Measurements from ENCODE around the gene TSPAN16.

Gene TSPAN16

DNA sequence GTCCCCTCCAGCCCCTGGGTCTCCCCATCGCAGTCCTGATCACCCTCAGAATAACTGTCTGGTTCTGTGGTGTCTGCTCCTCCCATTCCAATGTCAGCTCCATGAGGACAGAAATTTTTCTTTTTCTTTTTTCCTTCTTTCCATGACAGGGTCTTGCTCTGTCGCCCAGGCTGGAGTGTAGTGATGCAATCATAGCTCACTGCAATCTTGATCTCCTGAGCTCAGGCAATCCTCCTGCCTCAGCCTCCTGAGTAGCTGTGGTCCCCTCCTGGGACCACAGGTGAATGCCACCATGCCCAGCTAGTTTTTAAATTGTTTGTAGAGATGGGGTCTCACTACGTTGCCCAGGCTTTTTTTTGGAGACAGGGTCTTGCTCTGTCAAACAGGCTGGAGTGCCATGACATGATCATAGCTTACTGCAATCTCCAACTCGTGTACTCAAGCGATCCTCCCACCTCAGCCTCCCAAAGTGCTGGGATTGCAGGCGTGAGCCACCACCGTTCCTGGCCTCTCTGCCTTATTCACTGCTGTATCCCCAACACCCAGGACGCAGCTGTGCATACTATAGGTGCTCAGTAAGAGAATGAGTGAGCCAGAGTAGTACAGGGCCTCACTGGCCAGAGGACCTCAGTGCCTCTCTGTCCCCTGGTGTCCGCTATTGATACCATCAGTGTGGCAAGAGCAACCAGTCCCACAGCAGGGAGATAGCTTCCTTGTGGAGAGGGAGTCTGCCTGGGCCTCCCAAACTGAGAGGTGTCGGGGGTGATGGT is 28.5 kb upstream of the TSPAN16 start:
- TF ChIP-seq, protein P1, sequence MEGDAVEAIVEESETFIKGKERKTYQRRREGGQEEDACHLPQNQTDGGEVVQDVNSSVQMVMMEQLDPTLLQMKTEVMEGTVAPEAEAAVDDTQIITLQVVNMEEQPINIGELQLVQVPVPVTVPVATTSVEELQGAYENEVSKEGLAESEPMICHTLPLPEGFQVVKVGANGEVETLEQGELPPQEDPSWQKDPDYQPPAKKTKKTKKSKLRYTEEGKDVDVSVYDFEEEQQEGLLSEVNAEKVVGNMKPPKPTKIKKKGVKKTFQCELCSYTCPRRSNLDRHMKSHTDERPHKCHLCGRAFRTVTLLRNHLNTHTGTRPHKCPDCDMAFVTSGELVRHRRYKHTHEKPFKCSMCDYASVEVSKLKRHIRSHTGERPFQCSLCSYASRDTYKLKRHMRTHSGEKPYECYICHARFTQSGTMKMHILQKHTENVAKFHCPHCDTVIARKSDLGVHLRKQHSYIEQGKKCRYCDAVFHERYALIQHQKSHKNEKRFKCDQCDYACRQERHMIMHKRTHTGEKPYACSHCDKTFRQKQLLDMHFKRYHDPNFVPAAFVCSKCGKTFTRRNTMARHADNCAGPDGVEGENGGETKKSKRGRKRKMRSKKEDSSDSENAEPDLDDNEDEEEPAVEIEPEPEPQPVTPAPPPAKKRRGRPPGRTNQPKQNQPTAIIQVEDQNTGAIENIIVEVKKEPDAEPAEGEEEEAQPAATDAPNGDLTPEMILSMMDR (IDR thresholded peaks at IDR 0.05; ENCODE audit: insufficient read depth, low read depth, low read length, missing control alignments): no peak
- H3K4me3 ChIP-seq (ENCODE audit: low read length): no peak overlapping the region
- DNase-seq (ENCODE audit: low read depth): no peak

DNA sequence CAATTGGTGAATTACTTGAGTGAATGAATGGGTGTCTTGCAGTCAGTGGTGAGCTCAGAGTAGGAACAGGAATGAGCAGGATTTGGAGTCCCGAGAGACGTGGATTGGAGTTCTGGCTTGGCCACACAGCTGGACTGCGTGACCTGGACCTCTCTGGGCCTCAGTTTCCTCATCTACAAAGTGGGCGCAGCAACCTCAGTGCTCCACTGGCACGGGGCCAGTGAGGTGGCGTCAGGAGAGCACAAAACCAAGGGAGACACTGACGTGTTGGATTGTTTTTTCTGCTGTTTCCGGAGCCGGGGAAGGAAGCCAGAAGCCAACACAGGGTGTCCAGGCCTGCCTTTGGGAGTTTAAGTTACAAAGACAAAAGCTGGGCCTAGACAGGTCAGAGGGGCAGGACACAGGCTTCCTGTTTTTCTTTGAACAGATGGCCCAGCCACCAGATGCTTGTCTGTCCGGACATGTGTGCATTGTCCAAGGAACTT is 27.1 kb upstream of the TSPAN16 start:
- TF ChIP-seq, protein P1 (IDR thresholded peaks at IDR 0.05; ENCODE audit: insufficient read depth, low read depth, low read length, missing control alignments): no peak
- DNase-seq (ENCODE audit: low read depth): peak; percentile 77
- H3K4me3 ChIP-seq (ENCODE audit: low read length): no peak overlapping the region

DNA sequence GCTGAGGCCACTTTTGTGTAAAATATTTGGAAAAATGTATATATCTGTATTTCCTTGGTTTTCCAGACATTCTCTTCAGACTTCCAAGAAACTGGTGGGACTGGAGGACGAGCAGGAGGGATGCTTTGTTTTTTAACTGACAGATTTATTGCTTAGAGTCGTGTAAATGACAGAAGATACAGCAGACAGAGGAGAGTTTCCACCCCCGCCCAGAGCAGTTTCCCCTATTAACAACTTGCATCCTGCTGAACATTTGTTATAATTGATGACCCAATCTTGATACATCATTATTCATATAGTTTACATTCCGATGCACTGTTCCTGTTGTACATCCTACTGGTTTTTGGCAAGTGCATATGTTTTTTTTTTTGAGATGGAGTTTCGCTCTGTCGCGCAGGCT is 26.6 kb upstream of the TSPAN16 start:
- peak; percentile 75 for DNase-seq (ENCODE audit: low read depth)
- no peak overlapping the region for H3K4me3 ChIP-seq (ENCODE audit: low read length)
- TF ChIP-seq, protein P1 (IDR thresholded peaks at IDR 0.05; ENCODE audit: insufficient read depth, low read depth, low read length, missing control alignments): no peak

DNA sequence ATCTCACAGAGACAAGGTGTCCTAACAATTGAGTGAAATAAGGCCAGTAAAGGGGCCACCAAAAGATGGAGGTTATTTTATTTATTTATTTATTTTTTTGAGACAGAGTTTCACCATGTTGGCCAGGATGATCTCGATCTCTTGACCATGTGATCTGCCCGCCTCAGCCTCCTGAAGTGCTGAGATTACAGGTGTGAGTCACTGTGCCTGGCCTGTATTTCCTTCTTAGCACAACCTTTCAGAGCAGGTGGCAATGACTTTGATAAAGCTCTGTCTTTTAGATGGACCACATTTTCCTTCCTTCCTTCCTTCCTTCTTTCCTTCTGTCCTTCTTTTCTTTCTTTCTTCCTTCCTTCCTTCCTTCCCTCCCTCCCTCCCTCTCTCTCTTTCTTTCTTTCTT is 22.7 kb upstream of the TSPAN16 start:
- DNase-seq (ENCODE audit: low read depth): peak; percentile 38

DNA sequence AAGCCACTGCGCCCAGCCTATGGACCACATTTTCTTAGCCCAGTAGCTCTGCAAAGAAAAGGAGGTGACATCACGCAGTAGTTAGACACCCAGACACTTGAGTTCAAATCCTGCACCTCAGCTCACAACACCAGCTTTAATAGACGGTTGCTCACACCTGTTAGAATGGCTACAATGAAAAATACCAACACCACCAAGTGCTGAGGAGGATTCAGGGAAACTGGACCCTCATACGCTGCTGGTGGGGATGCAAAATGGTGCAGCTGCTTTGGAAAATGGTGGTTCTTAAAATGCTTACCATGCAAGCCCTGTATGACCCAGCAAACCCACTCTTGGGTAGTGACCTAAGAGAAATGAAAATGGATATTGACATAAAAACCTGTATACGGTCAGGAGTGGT is 22.0 kb upstream of the TSPAN16 start:
- H3K4me3 ChIP-seq (ENCODE audit: low read length): no peak overlapping the region
- TF ChIP-seq, protein P1 (IDR thresholded peaks at IDR 0.05; ENCODE audit: insufficient read depth, low read depth, low read length, missing control alignments): no peak
- no peak for DNase-seq (ENCODE audit: low read depth)

More for the DNA sequence above, 22.7 kb upstream of the TSPAN16 start:
- no peak overlapping the region for H3K4me3 ChIP-seq (ENCODE audit: low read length)
- TF ChIP-seq, protein P1 (IDR thresholded peaks at IDR 0.05; ENCODE audit: insufficient read depth, low read depth, low read length, missing control alignments): no peak

DNA sequence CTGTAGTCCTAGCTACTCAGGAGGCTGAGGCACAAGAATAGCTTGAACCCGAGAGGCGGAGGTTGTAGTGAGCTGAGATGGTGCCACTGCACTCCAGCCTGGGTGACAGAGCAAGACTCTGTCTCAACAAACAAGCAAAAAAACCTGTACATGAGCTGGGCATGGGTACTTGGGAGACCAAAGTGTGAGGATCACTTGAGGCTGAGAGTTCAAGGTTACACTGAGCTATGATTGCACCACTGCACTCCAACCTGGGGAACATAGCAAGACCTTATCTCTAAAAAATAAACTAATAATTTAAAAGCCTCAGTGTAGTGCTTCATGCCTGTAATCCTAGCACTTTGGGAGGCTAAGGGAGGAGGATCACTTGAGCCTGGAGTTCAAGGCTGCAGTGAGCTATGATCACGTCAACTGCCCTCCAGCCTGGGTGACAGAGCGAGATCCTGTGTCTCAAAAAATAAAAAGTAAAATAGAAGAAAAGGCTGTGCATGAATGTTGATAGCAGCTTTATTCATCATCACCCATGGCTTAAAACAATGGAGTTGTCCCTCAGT is 21.4 kb upstream of the TSPAN16 start:
- TF ChIP-seq, protein P1 (IDR thresholded peaks at IDR 0.05; ENCODE audit: insufficient read depth, low read depth, low read length, missing control alignments): no peak
- no peak for DNase-seq (ENCODE audit: low read depth)
- no peak overlapping the region for H3K4me3 ChIP-seq (ENCODE audit: low read length)
